Activated naive CD4-positive, alpha-beta T cell treated with anti-CD3 and anti-CD28 coated beads, Interleukin-2, amount 10 ng/mL, durations not matched to agents 7 days and 5 days (primary cell): Measurements from ENCODE around the gene GNAZ.

ENCODE experiments used
- CTCF ChIA-PET: fragments of 350-600 bp; sonication (Branson Sonifier 250); formaldehyde crosslinking; loops from one replicate; lab custom pipeline; 2021; ENCODE audit warnings: antibody characterized with exemption; lab: Charles Lee
- DNase-seq: peaks from one replicate; pipeline ENCODE4 v3.0.0-alpha.2; 2020
- H3K27ac Mint-ChIP-seq: one replicate; pipeline ENCODE4 v1.8.0; 2021; ENCODE audit warnings: mild to moderate bottlenecking, moderate library complexity, mixed read lengths
- H3K27me3 Mint-ChIP-seq: one replicate; pipeline ENCODE4 v1.8.0; 2021; ENCODE audit warnings: mild to moderate bottlenecking, mixed read lengths
- H3K36me3 Mint-ChIP-seq: one replicate; pipeline ENCODE4 v1.8.0; 2021; ENCODE audit warnings: mixed read lengths
- H3K4me1 Mint-ChIP-seq: one replicate; pipeline ENCODE4 v1.8.0; 2021; ENCODE audit warnings: mixed read lengths
- H3K4me3 Mint-ChIP-seq: one replicate; pipeline ENCODE4 v1.8.0; 2021; ENCODE audit warnings: mild to moderate bottlenecking, moderate library complexity, mixed read lengths
- H3K9me3 Mint-ChIP-seq: one replicate; pipeline ENCODE4 v1.8.0; 2021; ENCODE audit warnings: mixed read lengths

Gene GNAZ

GRCh38 chr22:23121000-23121421 is 50.7 kb downstream of the GNAZ start:
- H3K4me1 Mint-ChIP-seq, result peaks cover 13% of the 10 kb centered on the region
- H3K27ac Mint-ChIP-seq, result no peak overlapping the region
- no peaks in the 10 kb centered on the region for H3K27me3 Mint-ChIP-seq
- H3K36me3 Mint-ChIP-seq, result peaks cover 6% of the 10 kb centered on the region
- H3K4me3 Mint-ChIP-seq, result no peak overlapping the region
- CTCF ChIA-PET, result interaction anchor here (0.6 to 2.4 kb wide), 4 partner anchors 145 to 333 kb away, joined by 4 to 12 read pairs (median 8); no protein-coding TSS in a partner anchor
- DNase-seq, result no peak
- peaks cover 5% of the 10 kb centered on the region for H3K9me3 Mint-ChIP-seq

DNA sequence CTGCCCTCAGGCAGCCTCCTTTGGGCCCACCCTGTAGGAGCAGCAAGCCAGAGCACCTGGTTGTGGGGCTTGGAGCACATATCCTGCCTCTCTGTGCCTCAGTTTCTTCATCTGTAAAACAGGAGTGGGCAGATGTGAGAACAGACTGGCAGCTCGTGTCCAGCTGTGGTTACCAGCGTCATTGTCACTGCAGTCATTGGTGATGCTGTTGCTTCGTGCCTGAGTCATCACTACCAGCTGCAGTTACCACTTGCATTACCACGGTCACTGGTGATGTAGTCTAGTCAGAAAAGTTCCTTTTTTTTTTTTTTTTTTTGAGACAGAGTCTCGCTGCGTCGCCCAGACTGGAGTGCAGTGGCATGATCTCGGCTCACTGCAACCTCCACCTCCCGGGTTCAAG is 51.1 kb downstream of the GNAZ start:
- CTCF ChIA-PET, result interaction anchor here (0.6 to 2.3 kb wide), 4 partner anchors 146 to 1083 kb away, joined by 3 to 11 read pairs (median 4); no protein-coding TSS in a partner anchor
- H3K27me3 Mint-ChIP-seq, result peaks cover 3% of the 10 kb centered on the region
- no peak for DNase-seq
- H3K9me3 Mint-ChIP-seq, result peaks cover 5% of the 10 kb centered on the region
- H3K4me3 Mint-ChIP-seq, result no peak overlapping the region
- peaks cover 6% of the 10 kb centered on the region for H3K36me3 Mint-ChIP-seq
- H3K4me1 Mint-ChIP-seq, result peaks cover 13% of the 10 kb centered on the region
- no peak overlapping the region for H3K27ac Mint-ChIP-seq

GRCh38 chr22:23122216-23122957 is 52.1 kb downstream of the GNAZ start:
- Mint-ChIP-seq H3K27ac (no peak overlapping the region), H3K4me3 (no peak overlapping the region), H3K36me3 (peaks cover 6% of the 10 kb centered on the region), H3K4me1 (peaks cover 13% of the 10 kb centered on the region), H3K9me3 (peaks cover 5% of the 10 kb centered on the region), H3K27me3 (peaks cover 9% of the 10 kb centered on the region)
- DNase-seq, result no peak
- CTCF ChIA-PET, result interaction anchor here (0.7 to 1.0 kb wide), 2 partner anchors 164 to 1084 kb away, joined by 3 read pairs; no protein-coding TSS in a partner anchor

DNA sequence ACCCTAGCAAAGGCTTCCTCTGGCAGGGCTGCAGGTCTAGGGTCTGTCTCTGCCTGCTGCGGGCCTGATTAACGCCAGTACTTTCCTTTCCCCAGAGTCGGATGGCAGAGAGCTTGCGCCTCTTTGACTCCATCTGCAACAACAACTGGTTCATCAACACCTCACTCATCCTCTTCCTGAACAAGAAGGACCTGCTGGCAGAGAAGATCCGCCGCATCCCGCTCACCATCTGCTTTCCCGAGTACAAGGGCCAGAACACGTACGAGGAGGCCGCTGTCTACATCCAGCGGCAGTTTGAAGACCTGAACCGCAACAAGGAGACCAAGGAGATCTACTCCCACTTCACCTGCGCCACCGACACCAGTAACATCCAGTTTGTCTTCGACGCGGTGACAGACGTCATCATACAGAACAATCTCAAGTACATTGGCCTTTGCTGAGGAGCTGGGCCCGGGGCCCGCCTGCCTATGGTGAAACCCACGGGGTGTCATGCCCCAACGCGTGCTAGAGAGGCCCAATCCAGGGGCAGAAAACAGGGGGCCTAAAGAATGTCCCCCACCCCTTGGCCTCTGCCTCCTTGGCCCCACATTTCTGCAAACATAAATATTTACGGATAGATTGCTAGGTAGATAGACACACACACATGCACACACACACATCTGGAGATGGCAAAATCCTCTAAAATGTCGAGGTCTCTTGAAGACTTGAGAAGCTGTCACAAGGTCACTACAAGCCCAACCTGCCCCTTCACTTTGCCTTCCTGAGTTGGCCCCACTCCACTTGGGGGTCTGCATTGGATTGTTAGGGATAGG is 52.9 kb downstream of the GNAZ start:
- Mint-ChIP-seq H3K4me3 (no peak overlapping the region), H3K27ac (no peak overlapping the region), H3K36me3 (peaks cover 6% of the 10 kb centered on the region), H3K27me3 (peaks cover 14% of the 10 kb centered on the region), H3K9me3 (peaks cover 5% of the 10 kb centered on the region), H3K4me1 (peaks cover 13% of the 10 kb centered on the region)
- CTCF ChIA-PET, result interaction anchor here (0.7 to 1.9 kb wide), 4 partner anchors 10 to 1179 kb away, joined by 3 to 6 read pairs (median 5); no protein-coding TSS in a partner anchor
- DNase-seq, result no peak

DNA sequence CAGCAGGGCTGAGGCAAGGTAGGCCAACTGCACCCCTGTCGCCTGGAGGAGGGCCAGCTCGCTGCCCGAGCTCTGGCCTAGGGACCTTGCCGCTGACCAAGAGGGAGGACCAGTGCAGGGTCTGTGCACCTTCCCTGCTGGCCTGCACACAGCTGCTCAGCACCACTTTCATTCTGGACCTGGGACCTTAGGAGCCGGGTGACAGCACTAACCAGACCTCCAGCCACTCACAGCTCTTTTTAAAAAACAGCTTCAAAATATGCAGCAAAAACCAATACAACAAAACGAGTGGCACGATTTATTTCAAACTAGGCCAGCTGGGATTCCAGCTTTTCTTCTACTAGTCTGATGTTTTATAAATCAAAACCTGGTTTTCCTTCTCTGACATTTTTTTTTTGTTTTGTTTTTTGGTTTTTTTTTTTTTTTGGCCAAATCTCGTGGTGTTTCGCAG is 53.5 kb downstream of the GNAZ start:
- Mint-ChIP-seq H3K36me3 (peaks cover 6% of the 10 kb centered on the region), H3K9me3 (peaks cover 5% of the 10 kb centered on the region), H3K4me3 (no peak overlapping the region), H3K27ac (no peak overlapping the region), H3K4me1 (peaks cover 13% of the 10 kb centered on the region), H3K27me3 (peaks cover 19% of the 10 kb centered on the region)
- no peak for DNase-seq
- CTCF ChIA-PET, result interaction anchor here (0.7 to 1.9 kb wide), 3 partner anchors 9 to 1179 kb away, joined by 5 to 6 read pairs (median 5); no protein-coding TSS in a partner anchor

DNA sequence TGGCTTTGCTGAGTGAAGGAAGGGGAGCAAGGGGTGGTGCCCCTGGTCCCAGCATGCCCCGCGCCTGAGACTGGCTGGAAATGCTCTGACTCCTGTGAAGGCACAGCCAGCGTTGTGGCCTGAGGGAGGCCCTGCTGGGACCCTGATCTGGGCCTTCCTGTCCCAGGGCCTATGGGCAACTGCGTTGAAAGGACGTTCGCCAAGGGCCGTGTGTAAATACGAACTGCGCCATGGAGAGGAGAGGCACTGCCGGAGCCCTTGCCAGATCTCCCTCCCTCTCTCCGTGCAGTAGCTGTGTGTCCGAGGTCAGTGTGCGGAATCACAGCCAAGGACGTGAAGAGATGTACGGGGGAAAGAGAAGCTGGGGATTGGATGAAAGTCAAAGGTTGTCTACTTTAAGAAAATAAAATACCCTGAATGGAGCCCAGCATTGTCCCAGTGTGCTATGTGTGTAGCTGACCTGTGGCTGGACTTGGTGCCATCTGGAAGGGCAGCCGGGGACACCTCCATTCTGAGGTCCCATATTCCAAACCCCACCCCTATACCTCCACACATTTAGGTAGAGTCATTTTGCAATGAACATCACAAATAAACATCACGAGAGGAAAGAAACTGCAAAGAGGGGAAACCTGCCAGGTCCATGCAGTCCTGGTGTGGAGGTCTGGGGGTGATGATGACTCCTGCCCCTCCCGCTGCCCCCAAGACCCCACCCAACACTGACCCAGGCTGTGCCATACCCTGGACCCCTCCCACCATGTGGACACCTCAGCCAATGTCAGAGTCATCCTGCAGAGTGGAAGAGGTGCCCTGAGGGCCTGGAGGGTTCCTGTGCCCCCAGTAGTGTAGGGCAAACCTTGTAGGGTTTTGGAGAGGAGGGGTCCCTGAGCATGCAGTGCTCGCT is 54.5 kb downstream of the GNAZ start:
- Mint-ChIP-seq H3K4me3 (no peak overlapping the region), H3K27me3 (peaks cover 22% of the 10 kb centered on the region), H3K9me3 (no peaks in the 10 kb centered on the region), H3K36me3 (peaks cover 2% of the 10 kb centered on the region), H3K27ac (no peak overlapping the region), H3K4me1 (peaks cover 6% of the 10 kb centered on the region)
- DNase-seq, result no peak
- CTCF ChIA-PET, result interaction anchor here (1.8 to 1.9 kb wide), 2 partner anchors 8 to 164 kb away, joined by 5 to 6 read pairs; no protein-coding TSS in a partner anchor

- no peak overlapping the region for H3K27ac Mint-ChIP-seq
Measured at GRCh38 chr22:23125512-23126103, 55.3 kb downstream of the GNAZ start.

GRCh38 chr22:23126165-23127054 is 56.1 kb downstream of the GNAZ start:
- Mint-ChIP-seq H3K9me3 (no peaks in the 10 kb centered on the region), H3K27me3 (peaks cover 31% of the 10 kb centered on the region), H3K27ac (no peak overlapping the region), H3K4me1 (no peaks in the 10 kb centered on the region), H3K4me3 (no peak overlapping the region), H3K36me3 (no peaks in the 10 kb centered on the region)
- CTCF ChIA-PET, result interaction anchor here (0.9 to 10.8 kb wide), 5 partner anchors 12 to 242 kb away, joined by 3 to 162 read pairs (median 5); no protein-coding TSS in a partner anchor
- no peak for DNase-seq

More at GRCh38 chr22:23125512-23126103, 55.3 kb downstream of the GNAZ start:
- no peaks in the 10 kb centered on the region for H3K9me3 Mint-ChIP-seq
- H3K4me3 Mint-ChIP-seq, result no peak overlapping the region
- no peak for DNase-seq
- CTCF ChIA-PET, result interaction anchor here (10.8 kb wide), 1 partner anchor 168 kb away, joined by 162 read pairs; no protein-coding TSS in a partner anchor
- peaks cover 1% of the 10 kb centered on the region for H3K4me1 Mint-ChIP-seq
- H3K36me3 Mint-ChIP-seq, result no peaks in the 10 kb centered on the region
- peaks cover 29% of the 10 kb centered on the region for H3K27me3 Mint-ChIP-seq

- DNase-seq, result no peak
- peaks cover 36% of the 10 kb centered on the region for H3K27me3 Mint-ChIP-seq
- H3K9me3 Mint-ChIP-seq, result no peaks in the 10 kb centered on the region
- CTCF ChIA-PET, result interaction anchor here (0.9 to 10.8 kb wide), 12 partner anchors 11 to 358 kb away, joined by 3 to 162 read pairs (median 4); no protein-coding TSS in a partner anchor
- no peak overlapping the region for H3K4me3 Mint-ChIP-seq
- H3K36me3 Mint-ChIP-seq, result no peaks in the 10 kb centered on the region
- no peak overlapping the region for H3K27ac Mint-ChIP-seq
- H3K4me1 Mint-ChIP-seq, result no peaks in the 10 kb centered on the region
Measured at GRCh38 chr22:23127055-23127756, 56.9 kb downstream of the GNAZ start.

DNA sequence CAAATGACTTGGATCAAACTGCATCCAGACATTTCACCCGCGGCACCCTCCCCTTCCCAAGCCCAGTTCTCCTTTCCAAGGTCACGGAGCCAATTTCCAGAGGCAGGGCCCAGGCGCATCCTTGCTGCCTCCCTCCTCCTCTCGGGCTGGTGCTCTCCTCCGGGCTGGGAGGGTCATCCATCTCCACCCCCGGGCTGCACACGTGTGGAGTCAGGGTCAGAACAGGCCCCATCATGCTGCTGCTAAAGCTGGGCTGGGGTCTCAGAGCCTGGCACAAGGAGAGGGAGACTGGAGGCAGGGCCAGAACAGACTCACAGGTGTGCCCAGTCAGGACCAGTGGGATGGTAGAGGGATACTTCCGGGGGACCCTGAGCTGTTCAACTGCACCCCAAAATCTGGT is 57.5 kb downstream of the GNAZ start:
- Mint-ChIP-seq H3K4me3 (no peak overlapping the region), H3K27ac (no peak overlapping the region), H3K27me3 (peaks cover 36% of the 10 kb centered on the region), H3K9me3 (no peaks in the 10 kb centered on the region), H3K4me1 (no peaks in the 10 kb centered on the region), H3K36me3 (no peaks in the 10 kb centered on the region)
- CTCF ChIA-PET, result interaction anchor here (0.6 to 10.8 kb wide), 16 partner anchors 8 to 359 kb away, joined by 3 to 162 read pairs (median 3); no protein-coding TSS in a partner anchor
- DNase-seq, result no peak

DNA sequence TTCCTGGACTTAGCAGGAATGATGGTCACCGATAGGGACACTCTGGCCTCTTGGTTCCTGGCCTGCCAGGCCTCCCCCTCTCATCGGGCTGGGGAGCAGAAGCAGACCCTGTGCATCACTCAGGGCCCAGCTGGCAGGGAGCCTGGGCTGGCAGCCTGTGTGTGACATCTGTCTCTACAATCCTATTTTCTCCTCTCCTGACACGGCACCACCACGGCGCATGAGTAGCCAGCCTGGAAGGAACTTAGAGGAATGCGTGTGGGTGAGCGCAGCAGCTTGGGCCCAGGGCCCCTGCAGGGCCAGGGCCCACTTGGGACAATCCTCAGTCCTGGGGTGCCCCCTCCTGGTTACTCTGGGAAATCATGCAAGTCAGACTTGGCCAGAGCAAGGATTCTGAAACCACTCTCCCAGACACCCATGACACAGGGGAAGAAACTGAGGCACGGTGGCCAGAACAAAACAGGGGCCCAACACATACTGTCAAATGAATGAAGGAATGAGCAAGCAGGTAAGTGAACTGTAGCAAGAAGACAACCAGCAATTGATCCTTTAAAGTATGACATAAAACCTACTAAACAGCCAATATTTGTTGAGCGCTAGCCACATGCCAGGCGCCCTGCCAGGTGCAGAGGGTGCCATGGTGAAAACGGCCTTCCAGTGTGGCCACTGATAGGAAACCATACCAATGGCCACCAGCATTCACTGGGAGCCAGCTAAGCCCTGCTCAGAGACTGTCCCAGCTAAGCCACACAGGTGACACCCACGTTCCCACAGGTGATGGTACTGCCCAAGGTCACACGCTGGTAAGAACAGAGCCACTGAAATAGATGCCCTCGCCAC is 58.2 kb downstream of the GNAZ start:
- Mint-ChIP-seq H3K4me1 (no peaks in the 10 kb centered on the region), H3K4me3 (no peak overlapping the region), H3K27ac (no peak overlapping the region), H3K9me3 (no peaks in the 10 kb centered on the region), H3K36me3 (no peaks in the 10 kb centered on the region), H3K27me3 (peaks cover 37% of the 10 kb centered on the region)
- CTCF ChIA-PET, result interaction anchor here (0.6 to 10.8 kb wide), 14 partner anchors 9 to 360 kb away, joined by 3 to 162 read pairs (median 3); no protein-coding TSS in a partner anchor
- peak; percentile 80 for DNase-seq
